B cell (primary cell): Measurements from ENCODE around the gene PCDHGA3.

ENCODE experiments used
- CTCF ChIP-seq: fragments of 200-600 bp; IDR thresholded peaks from one replicate; pipeline ENCODE4 v1.8.0; 2022; ENCODE audit warnings: antibody characterized with exemption, mild to moderate bottlenecking
- EZH2 ChIP-seq: IDR thresholded peaks from 2 replicates; pipeline ENCODE4 v1.6.1; 2012; ENCODE audit warnings: borderline replicate concordance, low read depth, mild to moderate bottlenecking, moderate library complexity, low read length; ENCODE audit not compliant: insufficient read depth, poor library complexity, severe bottlenecking

- TF ChIP-seq CTCF (no peak), EZH2 (no peak)
These were observed 28.2 kb downstream of the PCDHGA3 start for GRCh38 chr5:141371572-141372475.
